Motor neuron (in vitro differentiated cells): ENCODE measurements around the gene XRCC1. TPM values are rescaled to one million over a fixed set of nuclear protein-coding genes. Genes with fewer than 3 reads are reported as not detected.

Source experiments
- ATAC-seq, 8 experiments: fragments of 200-7000 bp; cut with Tn5 transposase; replicated peaks in 6 of 8; 2 replicates each; pipeline ENCODE4 v1.8.0; 2021; ENCODE audit warnings: mild to moderate bottlenecking in 8 of 8, moderate library complexity in 8 of 8
- H3K27ac ChIP-seq, 2 donors: fragments of 250-450 bp; sonication (Bioruptor Pico); 2 replicates each; pipeline ENCODE4 v1.9.0; 2021; ENCODE audit warnings: antibody characterized with exemption in 2 of 2, mild to moderate bottlenecking in 2 of 2, moderate library complexity in 1 of 2
- H3K4me1 ChIP-seq, 2 donors: fragments of 250-450 bp; sonication (Bioruptor Pico); replicated peaks in 1 of 2; 2 replicates each; pipeline ENCODE4 v1.6.1; 2021; ENCODE audit warnings: antibody characterized with exemption in 2 of 2, mild to moderate bottlenecking in 2 of 2, moderate library complexity in 1 of 2
- H3K4me3 ChIP-seq, 5 donors: fragments of 250-450 bp; sonication (Bioruptor Pico); 2 replicates each; pipeline ENCODE4 v1.9.0; 2021; ENCODE audit warnings: antibody characterized with exemption in 5 of 5, mild to moderate bottlenecking in 5 of 5, moderate library complexity in 4 of 5
- WGBS, 10 experiments: fragments of 450-650 bp; shearing (Covaris generic); methylation state at CpG; one replicate each; pipeline ENCODE4 v1.0.0; 2022; 5-methylcytosine and 5-hydroxymethylcytosine counted together
- in situ Hi-C, 9 experiments: fragments of 400-800 bp; cut with MboI; loops; one replicate each; pipeline ENCODE4 v1.15.0; 2021; ENCODE audit warnings: low sequenced_read_pairs in 9 of 9, low pct_unique_long_range_greater_than_20kb in 2 of 9; ENCODE audit not compliant: unreplicated experiment in 9 of 9
- total RNA-seq, 8 experiments: library from RNA; unstranded; fragments of 300-600 nt; gene quantifications; 2 replicates each; pipeline versions ENCODE4 v1.2.3 to v1.2.4, GENCODE V29; 2022

Gene XRCC1
- total RNA-seq, 8 experiments from 2014 or later, result 7.2 to 62.1 (median 30.1) TPM

DNA sequence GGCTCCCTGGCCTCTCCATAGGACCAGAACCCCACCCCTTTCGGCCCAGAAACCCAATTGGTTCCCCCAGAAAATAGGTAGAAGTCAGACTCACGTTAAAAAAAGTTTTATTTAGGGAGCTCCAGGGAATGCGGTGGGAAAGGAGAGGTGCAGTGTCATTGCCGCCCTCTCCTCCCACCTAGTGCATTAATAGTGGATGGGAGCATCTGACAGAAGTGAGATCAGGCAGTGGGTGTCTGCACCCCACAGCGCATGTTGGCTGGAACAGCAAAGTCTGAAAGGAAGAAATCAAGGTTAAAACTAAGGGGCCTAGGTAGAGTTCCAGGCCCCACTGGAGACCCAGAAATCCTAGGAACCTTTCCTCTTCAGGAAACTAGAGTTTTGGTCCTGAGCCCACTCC is 68.7 kb downstream of the XRCC1 start:
- H3K4me1 ChIP-seq, result peaks cover 0 to 6% of the 10 kb centered on the region in 2 donors
- in situ Hi-C loops, result no loop called here
- ATAC-seq, result no peak
- H3K4me3 ChIP-seq, result no peak overlapping the region
- 20 to 100% (median 84%) methylated on average over 1 to 5 of the region's 5 CpGs; no CpG with 5 or more reads in 3 of the 10 experiments for WGBS, 10 experiments
- H3K27ac ChIP-seq, result no peak overlapping the region

DNA sequence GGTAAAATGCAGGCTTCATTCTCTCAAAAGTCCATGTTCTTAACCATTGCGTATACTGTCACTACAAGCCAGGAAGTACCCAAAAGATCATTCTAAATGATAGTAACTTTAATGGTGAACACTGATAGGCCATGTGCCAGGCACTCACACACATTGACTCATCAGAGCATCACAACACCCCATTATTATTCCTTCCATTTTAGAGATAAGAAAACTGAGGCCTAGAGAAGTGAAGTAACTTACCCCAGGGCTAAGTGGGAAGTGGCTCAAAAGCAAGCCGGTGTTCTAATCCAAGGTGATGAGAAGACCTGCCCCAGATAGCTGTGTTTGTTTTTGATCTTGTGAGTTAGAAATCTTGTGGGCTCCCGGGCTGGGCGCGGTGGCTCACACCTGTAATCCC is 69.4 kb downstream of the XRCC1 start:
- in situ Hi-C loops, result no loop called here

DNA sequence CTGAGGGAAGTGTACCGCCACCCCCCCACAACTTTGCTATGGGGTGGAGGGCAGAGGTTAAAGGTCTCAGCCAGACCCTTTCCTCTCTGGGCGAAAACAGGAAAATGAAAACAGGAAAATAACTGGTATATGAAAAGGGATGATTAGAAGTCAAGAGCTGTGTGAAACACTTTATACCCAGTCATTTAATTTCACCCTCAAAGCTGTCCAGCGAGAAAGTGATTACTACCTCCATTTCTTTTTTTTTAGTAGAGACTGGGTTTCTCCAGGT is 70.2 kb downstream of the XRCC1 start:
- Histone ChIP-seq H3K27ac (peak overlapping the region in 1 of 2 donors; percentile 80), H3K4me1 (peaks cover 0 to 6% of the 10 kb centered on the region in 2 donors), H3K4me3 (peak overlapping the region in 2 of 5 donors; percentile 51 to 63)
- ATAC-seq, result no peak
- 60 to 100% (median 100%) methylated on average over 1 to 2 of the region's 3 CpGs; no CpG with 5 or more reads in 4 of the 10 experiments for WGBS, 10 experiments
- in situ Hi-C loops, result no loop called here

More for the DNA sequence above, 69.4 kb downstream of the XRCC1 start:
- Histone ChIP-seq H3K27ac (no peak overlapping the region), H3K4me3 (no peak overlapping the region), H3K4me1 (peaks cover 0 to 6% of the 10 kb centered on the region in 2 donors)
- no peak for ATAC-seq
- 60 to 100% (median 90%) methylated on average over 1 to 4 of the region's 5 CpGs; no CpG with 5 or more reads in 3 of the 10 experiments for WGBS, 10 experiments

DNA sequence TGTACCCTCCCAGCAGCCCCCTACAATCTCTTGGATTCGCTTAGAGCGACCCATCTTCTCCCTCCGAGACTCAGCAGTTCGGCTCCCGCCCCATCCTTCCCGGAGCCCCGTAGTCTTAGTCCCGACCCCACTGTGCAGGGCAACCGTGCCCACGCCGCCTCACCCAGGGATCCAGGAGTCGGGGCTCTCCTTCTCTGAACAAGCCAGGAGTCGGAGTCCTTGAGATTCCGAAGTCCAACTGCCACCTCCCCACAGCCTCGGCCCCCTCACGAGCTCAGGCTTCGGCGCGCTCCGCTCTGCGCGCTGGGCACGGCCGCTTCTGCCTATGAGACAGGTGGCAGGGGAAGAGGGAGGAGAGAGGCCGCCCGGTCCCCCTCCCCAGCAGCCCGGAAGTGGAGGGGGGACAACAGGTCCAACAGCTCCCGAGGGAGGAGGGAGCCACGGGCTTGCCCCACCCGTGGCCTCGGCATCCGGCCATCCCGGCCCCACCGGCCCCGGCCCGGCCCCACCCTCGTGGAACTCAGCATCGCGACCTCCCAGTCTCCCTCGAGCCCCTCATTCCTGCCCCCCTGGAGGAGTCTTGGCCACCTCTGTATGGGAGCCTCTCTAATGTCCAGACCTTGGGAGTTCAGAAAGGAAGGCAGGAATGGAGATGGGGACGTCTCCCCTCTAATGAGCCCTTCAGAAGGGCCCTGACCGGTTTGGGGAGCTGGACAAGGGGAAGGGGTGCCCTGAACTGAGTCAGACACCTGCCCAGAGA is 70.7 kb downstream of the XRCC1 start, which contains the start of gene PHLDB3:
TSS of gene PHLDB3 (minus strand) at position 321 of the 760 bp plus-strand sequence. CDS start 628 bp downstream, outside the sequence.
- Histone ChIP-seq H3K27ac (peak within 1 kb of the TSS; percentile 14 to 80), H3K4me3 (peak within 1 kb of the TSS; percentile 49 to 65 (median 51)), H3K4me1 (peaks cover 0 to 6% of the 10 kb centered on the region in 2 donors)
- peak; percentile 33 to 73 (median 69) for ATAC-seq
- 0 to 73% (median 0%) methylated on average over 1 to 4 of the region's 42 CpGs; no CpG with 5 or more reads in 7 of the 10 experiments for WGBS, 10 experiments
- in situ Hi-C loops, result no loop called here

DNA sequence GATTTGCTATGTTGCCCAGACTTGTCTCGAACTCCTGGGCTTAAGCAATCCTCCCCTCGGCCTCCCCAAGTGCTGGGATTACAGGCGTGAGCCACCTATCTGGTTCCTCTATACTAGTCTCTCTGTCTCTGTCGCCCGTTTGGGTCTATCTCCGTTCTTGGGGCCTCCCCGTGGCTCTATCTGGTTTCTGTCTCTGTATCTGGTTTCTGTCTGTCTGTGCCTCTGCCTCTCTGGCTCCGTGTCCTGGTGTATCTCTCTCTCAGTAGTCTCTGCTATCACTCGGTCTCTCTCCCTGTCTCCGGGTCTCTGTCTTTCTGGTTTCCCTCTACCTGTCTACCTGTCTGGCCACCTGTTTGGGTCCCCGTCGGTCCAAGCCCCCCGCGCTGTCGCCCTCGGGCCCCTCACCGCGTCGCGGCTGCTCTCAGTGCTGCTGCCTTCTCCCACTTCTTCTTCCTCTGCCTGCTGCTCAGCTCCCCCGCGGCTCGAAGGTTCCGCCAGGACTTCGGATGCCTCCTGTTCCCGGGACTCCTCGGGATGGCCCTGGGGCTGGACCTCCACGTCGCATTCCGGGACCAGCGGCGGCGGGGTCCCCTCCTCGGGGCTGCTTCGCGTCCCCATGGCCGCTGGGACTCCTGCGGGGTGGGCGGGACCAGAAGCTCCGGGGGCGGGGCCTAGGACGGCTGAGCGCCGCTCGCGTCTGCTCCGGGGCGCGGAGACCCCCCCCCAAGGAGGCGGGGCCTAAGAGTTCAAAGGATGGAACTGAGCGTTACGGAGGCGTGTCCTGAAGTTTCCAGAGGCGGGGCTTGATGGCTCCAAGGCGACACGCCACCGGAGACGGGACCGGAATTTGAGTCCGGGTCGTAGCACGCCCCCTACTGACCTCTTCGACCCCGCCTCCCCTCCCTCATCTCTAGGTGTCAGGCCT is 71.6 kb downstream of the XRCC1 start:
- ATAC-seq, result peak; percentile 82 to 91 (median 90)

DNA sequence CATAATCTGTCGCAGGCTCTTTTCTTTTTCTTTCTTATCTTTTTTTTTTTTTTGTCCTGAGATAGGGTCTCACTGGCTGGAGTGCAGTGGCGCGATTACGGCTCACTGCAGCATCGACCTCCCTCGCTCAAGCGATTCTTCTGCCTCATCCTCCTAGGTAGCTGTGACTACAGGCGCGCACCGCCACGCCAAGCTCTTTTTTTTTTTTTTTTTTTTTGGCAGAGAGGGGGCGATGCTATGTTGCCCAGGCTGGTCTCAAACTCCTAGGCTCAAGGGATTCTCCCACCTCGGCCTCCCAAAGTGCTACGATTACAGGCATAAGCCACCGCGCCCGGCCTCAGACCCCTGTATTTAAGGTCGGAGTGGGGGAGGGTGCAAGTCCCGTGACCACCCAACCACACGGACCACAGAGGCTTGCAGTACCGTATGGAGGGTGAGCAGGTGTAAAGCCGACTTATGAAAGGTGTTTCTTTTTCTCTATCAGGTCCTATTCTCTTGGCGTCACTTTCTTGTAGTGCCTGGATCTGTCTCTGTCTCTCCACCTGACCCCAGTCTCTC is 72.8 kb downstream of the XRCC1 start:
- ATAC-seq, result no peak
- WGBS, 10 experiments, result 40 to 100% (median 91%) methylated on average over 1 to 15 of the region's 23 CpGs; no CpG with 5 or more reads in 1 of the 10 experiments
- in situ Hi-C loops, result no loop called here
- H3K27ac ChIP-seq, result no peak overlapping the region
- peaks cover 0 to 6% of the 10 kb centered on the region in 2 donors for H3K4me1 ChIP-seq
- no peak overlapping the region for H3K4me3 ChIP-seq

More for the DNA sequence above, 71.6 kb downstream of the XRCC1 start:
- Histone ChIP-seq H3K4me1 (peaks cover 0 to 6% of the 10 kb centered on the region in 2 donors), H3K4me3 (peak overlapping the region; percentile 49 to 65 (median 51)), H3K27ac (peak overlapping the region in 1 of 2 donors; percentile 80)
- in situ Hi-C loops, result no loop called here
- 0 to 60% (median 16%) methylated on average over 1 to 12 of the region's 64 CpGs; no CpG with 5 or more reads in 2 of the 10 experiments for WGBS, 10 experiments

DNA sequence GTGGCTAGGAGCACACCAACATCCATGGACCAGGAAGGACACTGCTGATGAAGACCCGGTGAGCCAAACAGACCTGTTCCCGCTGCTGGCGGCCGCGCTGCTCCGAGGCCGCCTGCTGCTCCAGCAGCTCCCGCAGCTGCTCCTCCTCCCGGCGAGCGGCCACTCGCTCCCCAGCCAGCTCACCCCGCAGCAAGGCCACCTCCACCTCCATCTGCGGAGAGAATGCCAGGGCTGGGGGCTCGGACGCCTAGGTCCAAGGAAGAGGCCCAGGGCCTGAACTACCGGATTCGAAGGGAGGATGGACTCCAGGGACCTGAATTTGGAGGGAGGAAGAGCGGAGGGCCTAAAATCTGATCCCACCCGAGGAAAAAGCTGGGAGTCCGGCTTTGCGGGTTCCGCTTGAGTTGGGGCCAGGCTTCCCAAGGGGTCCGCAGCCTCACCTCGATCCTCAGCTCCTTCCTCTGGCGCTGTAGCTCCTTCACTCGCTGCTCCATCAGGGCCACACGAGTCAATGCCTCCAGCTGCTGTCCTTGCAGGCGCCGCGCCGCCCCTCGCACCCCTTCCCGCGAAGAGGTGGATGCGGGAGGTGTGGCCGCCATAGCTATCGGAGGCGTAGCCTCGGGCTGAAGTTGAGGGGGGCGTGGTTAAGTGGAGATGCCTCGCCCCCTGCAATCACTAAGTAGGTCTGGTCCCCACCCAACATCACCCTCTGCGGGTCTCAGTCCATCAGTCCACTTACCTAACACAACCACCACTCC is 73.5 kb downstream of the XRCC1 start:
- no peak overlapping the region for H3K4me3 ChIP-seq
- no peak for ATAC-seq

DNA sequence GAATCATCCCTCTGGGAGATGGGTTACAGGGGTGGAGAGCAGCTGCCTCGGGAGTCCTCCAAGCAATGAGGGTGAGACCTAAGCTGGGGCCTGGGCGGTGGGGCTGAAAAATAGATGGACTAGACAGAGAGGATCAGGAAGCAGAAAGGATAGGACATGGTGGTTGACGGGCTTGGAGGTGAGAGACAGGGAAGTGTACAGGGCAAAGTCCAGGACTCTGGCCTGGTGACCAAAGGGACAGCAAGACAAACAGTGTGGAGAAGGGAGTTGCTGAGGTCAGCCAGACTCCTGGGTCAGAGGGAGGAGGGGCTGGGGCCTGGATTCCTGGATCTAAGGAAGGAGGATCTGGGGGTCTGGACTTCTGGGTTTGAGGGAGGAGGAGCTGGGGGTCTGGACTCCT is 76.3 kb downstream of the XRCC1 start:
- in situ Hi-C loops, result no loop called here
- Histone ChIP-seq H3K4me1 (no peaks in the 10 kb centered on the region), H3K27ac (no peak overlapping the region), H3K4me3 (no peak overlapping the region)
- 73 to 100% (median 80%) methylated on average over 1 to 2 of the region's 3 CpGs; no CpG with 5 or more reads in 7 of the 10 experiments for WGBS, 10 experiments
- ATAC-seq, result no peak

More for the DNA sequence above, 73.5 kb downstream of the XRCC1 start:
- H3K4me1 ChIP-seq, result peaks cover 0 to 6% of the 10 kb centered on the region in 2 donors
- in situ Hi-C loops, result no loop called here
- no peak overlapping the region for H3K27ac ChIP-seq
- WGBS, 10 experiments, result 14 to 100% (median 40%) methylated on average over 1 to 7 of the region's 43 CpGs; no CpG with 5 or more reads in 3 of the 10 experiments

DNA sequence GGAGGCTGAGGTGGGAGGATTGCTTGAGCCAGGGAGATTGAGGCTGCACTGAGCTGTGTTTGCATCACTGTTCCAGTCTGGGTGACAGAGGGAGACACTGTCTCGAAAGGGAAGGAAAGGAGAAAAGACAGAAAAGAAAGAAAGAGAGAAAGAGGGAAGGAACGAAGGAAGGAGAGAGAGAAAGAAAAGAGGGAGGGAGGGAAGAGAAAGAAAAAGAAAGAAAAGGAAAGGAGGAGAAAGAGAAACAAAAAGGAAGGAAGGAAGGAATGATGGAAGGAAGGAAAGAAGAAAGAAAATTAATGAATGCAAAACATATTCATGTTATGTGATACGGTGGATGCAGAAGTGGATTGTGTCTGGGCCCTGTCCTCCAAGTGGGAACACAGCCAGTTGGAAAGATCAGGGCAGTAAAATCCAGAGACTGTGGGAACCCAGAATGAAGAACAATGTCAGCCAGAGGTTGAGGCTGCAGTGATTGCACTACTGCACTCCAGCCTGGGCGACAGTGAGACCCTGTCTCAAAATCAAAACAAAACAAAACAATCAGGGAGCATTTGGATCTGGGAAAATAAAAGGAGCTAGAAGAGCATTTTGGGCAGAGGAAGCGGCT is 77.0 kb downstream of the XRCC1 start:
- Histone ChIP-seq H3K27ac (no peak overlapping the region), H3K4me1 (no peaks in the 10 kb centered on the region), H3K4me3 (no peak overlapping the region)
- WGBS, 10 experiments, result 65 to 96% (median 87%) methylated on average over 3 to 5 of the region's 5 CpGs; no CpG with 5 or more reads in 1 of the 10 experiments
- in situ Hi-C loops, result no loop called here
- ATAC-seq, result no peak

DNA sequence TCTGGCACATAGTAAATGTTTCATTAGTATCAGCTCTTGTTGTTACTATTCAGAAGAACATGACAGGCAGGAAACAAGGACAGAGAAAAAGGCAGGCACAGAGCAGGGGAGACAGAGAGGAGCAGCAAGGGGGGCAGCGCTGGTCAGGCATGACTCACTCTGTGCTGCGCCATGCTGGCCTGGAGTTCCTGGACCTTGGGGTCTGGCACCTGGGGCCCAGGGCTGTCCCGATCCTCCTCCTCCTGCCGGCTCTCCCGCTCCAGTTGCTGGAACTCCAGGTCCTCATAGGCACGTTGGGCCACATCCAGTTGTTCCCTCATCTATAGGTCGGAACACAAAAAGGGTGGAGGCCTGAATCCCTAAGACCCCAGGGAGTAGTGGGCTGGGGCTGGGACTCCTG is 78.4 kb downstream of the XRCC1 start:
- in situ Hi-C loops, result no loop called here
- ATAC-seq, result no peak

DNA sequence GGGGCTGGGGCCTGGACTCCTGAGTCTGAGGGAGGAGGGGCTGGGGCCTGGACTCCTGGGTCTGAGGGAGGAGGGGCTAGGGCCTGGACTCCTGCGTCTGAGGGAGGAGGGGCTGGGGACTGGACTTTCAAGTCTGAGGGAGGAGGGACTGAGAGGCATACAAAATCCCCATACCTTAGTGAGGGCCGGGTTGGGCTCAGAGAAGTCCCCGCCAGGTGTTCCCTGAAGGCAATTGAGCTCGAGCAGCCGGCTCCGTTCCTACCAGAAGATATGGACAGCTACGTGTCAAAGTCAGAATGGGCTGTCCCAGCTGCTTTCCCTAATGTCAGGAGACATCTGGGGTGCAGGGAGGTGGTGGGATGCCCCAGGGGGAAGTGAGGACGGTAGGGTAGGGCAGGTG is 80.2 kb downstream of the XRCC1 start:
- no peaks in the 10 kb centered on the region for H3K4me1 ChIP-seq
- ATAC-seq, result no peak
- no peak overlapping the region for H3K4me3 ChIP-seq
- 60% methylated on average over 3 of the region's 8 CpGs; no CpG with 5 or more reads in 9 of the 10 experiments for WGBS, 10 experiments
- in situ Hi-C loops, result no loop called here
- H3K27ac ChIP-seq, result no peak overlapping the region

More for the DNA sequence above, 78.4 kb downstream of the XRCC1 start:
- H3K4me1 ChIP-seq, result no peaks in the 10 kb centered on the region
- no peak overlapping the region for H3K4me3 ChIP-seq
- no peak overlapping the region for H3K27ac ChIP-seq
- WGBS, 10 experiments, result 67 to 100% (median 94%) methylated on average over 1 to 7 of the region's 7 CpGs; no CpG with 5 or more reads in 6 of the 10 experiments
